SK-N-SH (cell line): ENCODE measurements around the gene AK6. TPM values are rescaled to one million over a fixed set of nuclear protein-coding genes. Genes with fewer than 3 reads are reported as not detected.

Source experiments
- CTCF ChIA-PET: fragments of 300-600, 350-600 bp; formaldehyde crosslinking; extraction: SDS; loops from one replicate; lab custom pipeline; 2021; lab: Yijun Ruan, JAX
- POLR2A ChIA-PET: fragments of 350-600 bp; sonication (Branson Sonifier 250); formaldehyde crosslinking; extraction: SDS; loops from one replicate; lab custom pipeline; 2020; ENCODE audit warnings: antibody characterized with exemption, inconsistent platforms; lab: Yijun Ruan, JAX
- DNase-seq: peaks from one replicate; pipeline ENCODE4 v3.0.0; 2012
- H2AFZ ChIP-seq: fragments of 200-600 bp; sonication (generic); 2 replicates; pipeline ENCODE4 v1.8.1; 2016; ENCODE audit warnings: antibody characterized with exemption, mild to moderate bottlenecking, low read depth
- H3F3A ChIP-seq: fragments of 200-600 bp; sonication (generic); replicated peaks from 2 replicates; pipeline ENCODE3; 2016; ENCODE audit warnings: antibody characterized with exemption, mild to moderate bottlenecking; ENCODE audit not compliant: insufficient read depth
- H3K27ac ChIP-seq, 2 experiments: fragments of 200-500 bp in 1 of 2; fragments of 200-600 bp in 1 of 2; sonication (Bioruptor generic) in 1 of 2; sonication (generic), shearing (Covaris generic) in 1 of 2; 2 replicates each; pipeline versions ENCODE4 v1.5.1 to v1.6.1; 2014 to 2016; ENCODE audit warnings: low read depth in 2 of 2, inconsistent platforms in 1 of 2, low read length in 1 of 2, mild to moderate bottlenecking in 1 of 2, mixed read lengths in 1 of 2
- H3K27me3 ChIP-seq: fragments of 200-600 bp; sonication (generic), shearing (Covaris generic); 2 replicates; pipeline ENCODE4 v1.6.1; 2016; ENCODE audit warnings: mixed run types; ENCODE audit not compliant: insufficient read depth
- H3K36me3 ChIP-seq, 2 experiments: fragments of 200-500 bp in 1 of 2; fragments of 200-600 bp in 1 of 2; sonication (Bioruptor generic) in 1 of 2; sonication (generic) in 1 of 2; replicated peaks in 1 of 2; 2 replicates each; pipeline versions ENCODE3 to v1.5.1; 2014 to 2016; ENCODE audit warnings: low read length in 1 of 2, mild to moderate bottlenecking in 1 of 2; ENCODE audit not compliant: insufficient read depth in 2 of 2, control insufficient read depth in 1 of 2
- H3K4me1 ChIP-seq, 2 experiments: fragments of 200-500 bp in 1 of 2; fragments of 200-600 bp in 1 of 2; sonication (Bioruptor generic) in 1 of 2; sonication (generic), shearing (Covaris generic) in 1 of 2; 2 replicates each; pipeline versions ENCODE4 v1.5.1 to v1.6.1; 2014 to 2016; ENCODE audit warnings: low read depth in 1 of 2, low read length in 1 of 2, mixed run types in 1 of 2; ENCODE audit not compliant: insufficient read depth in 2 of 2, control insufficient read depth in 1 of 2
- H3K4me2 ChIP-seq: fragments of 200-600 bp; sonication (generic), shearing (Covaris generic); 2 replicates; pipeline ENCODE4 v1.6.1; 2017; ENCODE audit warnings: mixed run types
- H3K4me3 ChIP-seq, 2 experiments: fragments of 200-500 bp in 1 of 2; fragments of 200-600 bp in 1 of 2; sonication (Bioruptor generic) in 1 of 2; sonication (generic), shearing (Covaris generic) in 1 of 2; 2 replicates each; pipeline versions ENCODE4 v1.5.1 to v1.8.1; 2014 to 2016; ENCODE audit warnings: low read depth in 2 of 2, inconsistent platforms in 1 of 2, low read length in 1 of 2, mild to moderate bottlenecking in 1 of 2, mixed read lengths in 1 of 2, moderate library complexity in 1 of 2
- H3K79me2 ChIP-seq: fragments of 200-600 bp; sonication (generic); 2 replicates; pipeline ENCODE4 v1.8.1; 2017; ENCODE audit warnings: mild to moderate bottlenecking; ENCODE audit not compliant: insufficient read depth
- H3K9ac ChIP-seq: fragments of 200-600 bp; sonication (generic); 2 replicates; pipeline ENCODE4 v1.6.1; 2017; ENCODE audit warnings: mixed run types
- H3K9me2 ChIP-seq: fragments of 200-600 bp; sonication (generic); 2 replicates; pipeline ENCODE4 v1.6.1; 2017; ENCODE audit warnings: mixed run types
- H3K9me3 ChIP-seq: fragments of 200-600 bp; sonication (generic); 2 replicates; pipeline ENCODE4 v1.6.1; 2017; ENCODE audit warnings: mixed run types, mild to moderate bottlenecking, moderate library complexity
- H4K20me1 ChIP-seq: fragments of 200-600 bp; sonication (generic); 2 replicates; pipeline ENCODE4 v1.6.1; 2017; ENCODE audit warnings: mild to moderate bottlenecking, mixed run types; ENCODE audit not compliant: insufficient read depth
- EP300 ChIP-seq, 2 experiments: IDR thresholded peaks; 2 replicates each; pipeline versions ENCODE4 v1.4.0 to v1.6.1; 2012; ENCODE audit warnings: borderline replicate concordance in 1 of 2, low read depth in 1 of 2, low read length in 1 of 2
- EZH2phosphoT487 ChIP-seq: fragments of 200-600 bp; sonication (generic); IDR thresholded peaks from 2 replicates; pipeline ENCODE4 v1.6.1; 2017; ENCODE audit warnings: low read depth, mixed run types, mild to moderate bottlenecking, antibody characterized with exemption, moderate library complexity, borderline replicate concordance
- GABPA ChIP-seq: IDR thresholded peaks from 2 replicates; pipeline ENCODE4 v1.4.0; 2012; ENCODE audit warnings: low read depth, mild to moderate bottlenecking
- MXI1 ChIP-seq: IDR thresholded peaks from 2 replicates; pipeline ENCODE4 v1.6.1; 2012; ENCODE audit warnings: mild to moderate bottlenecking, low read depth, low read length, improper control_type of control experiment
- RAD21 ChIP-seq: IDR thresholded peaks from 2 replicates; pipeline ENCODE4 v1.6.1; 2012; ENCODE audit warnings: mild to moderate bottlenecking, low read length
- SIN3A ChIP-seq: IDR thresholded peaks from 2 replicates; pipeline ENCODE4 v1.6.1; 2012; ENCODE audit warnings: low read depth, mild to moderate bottlenecking, low read length, moderate library complexity, borderline replicate concordance
- SMC3 ChIP-seq: IDR thresholded peaks from 2 replicates; pipeline ENCODE4 v1.6.1; 2012; ENCODE audit warnings: low read depth, low read length, improper control_type of control experiment
- TCF12 ChIP-seq: IDR thresholded peaks from 2 replicates; pipeline ENCODE4 v1.4.0; 2012
- YY1 ChIP-seq: IDR thresholded peaks from 2 replicates; pipeline ENCODE4 v1.4.0; 2012; ENCODE audit warnings: low read depth, mild to moderate bottlenecking
- WGBS: methylation state at CpG from one replicate; pipeline ENCODE4 v1.1.6; 2017; ENCODE audit warnings: low lambda C conversion rate; 5-methylcytosine and 5-hydroxymethylcytosine counted together
- polyA plus RNA-seq, 3 experiments: library from polyadenylated mRNA; depleted of rRNA; stranded (reverse); fragments of >200 nt; gene quantifications; 2 replicates each; pipeline ENCODE4 v1.2.3, GENCODE V29; 2012
- TF ChIP-seq, protein P1 (sequence below): IDR thresholded peaks from 2 replicates; pipeline ENCODE4 v1.6.1; 2012; ENCODE audit warnings: mild to moderate bottlenecking, low read depth, low read length, moderate library complexity
- TF ChIP-seq, protein P2 (sequence below): IDR thresholded peaks from 2 replicates; pipeline ENCODE4 v1.4.0; 2012; ENCODE audit warnings: low read depth
- TF ChIP-seq, protein P3 (sequence below): IDR thresholded peaks from 2 replicates; pipeline ENCODE4 v1.4.0; 2012; ENCODE audit warnings: low read depth, borderline replicate concordance

AK6 gene
- polyA plus RNA-seq, 1 of the 3 experiments (the other 2 are of a cell fraction), result 12.9 TPM

DNA sequence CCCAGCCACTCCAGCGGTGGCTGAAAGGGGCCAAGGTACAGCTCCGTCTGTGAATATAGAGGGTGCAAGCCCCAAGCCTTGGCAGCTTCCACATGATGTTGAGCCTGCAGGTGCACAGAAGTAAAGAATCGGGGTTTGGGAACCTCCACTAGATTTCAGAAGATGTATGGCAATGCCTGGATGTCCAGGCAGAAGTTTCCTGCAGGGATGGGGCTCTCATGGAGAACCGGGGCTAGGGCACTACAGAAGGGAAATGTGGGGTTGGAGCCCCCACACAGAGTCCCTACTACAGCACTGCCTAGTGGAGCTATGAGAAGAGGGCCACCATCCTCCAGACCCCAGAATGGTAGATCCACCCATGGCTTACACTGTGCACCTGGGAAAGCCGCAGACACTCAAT lies 59.9 kb downstream of the AK6 start (continued):
- TF ChIP-seq, protein P1, sequence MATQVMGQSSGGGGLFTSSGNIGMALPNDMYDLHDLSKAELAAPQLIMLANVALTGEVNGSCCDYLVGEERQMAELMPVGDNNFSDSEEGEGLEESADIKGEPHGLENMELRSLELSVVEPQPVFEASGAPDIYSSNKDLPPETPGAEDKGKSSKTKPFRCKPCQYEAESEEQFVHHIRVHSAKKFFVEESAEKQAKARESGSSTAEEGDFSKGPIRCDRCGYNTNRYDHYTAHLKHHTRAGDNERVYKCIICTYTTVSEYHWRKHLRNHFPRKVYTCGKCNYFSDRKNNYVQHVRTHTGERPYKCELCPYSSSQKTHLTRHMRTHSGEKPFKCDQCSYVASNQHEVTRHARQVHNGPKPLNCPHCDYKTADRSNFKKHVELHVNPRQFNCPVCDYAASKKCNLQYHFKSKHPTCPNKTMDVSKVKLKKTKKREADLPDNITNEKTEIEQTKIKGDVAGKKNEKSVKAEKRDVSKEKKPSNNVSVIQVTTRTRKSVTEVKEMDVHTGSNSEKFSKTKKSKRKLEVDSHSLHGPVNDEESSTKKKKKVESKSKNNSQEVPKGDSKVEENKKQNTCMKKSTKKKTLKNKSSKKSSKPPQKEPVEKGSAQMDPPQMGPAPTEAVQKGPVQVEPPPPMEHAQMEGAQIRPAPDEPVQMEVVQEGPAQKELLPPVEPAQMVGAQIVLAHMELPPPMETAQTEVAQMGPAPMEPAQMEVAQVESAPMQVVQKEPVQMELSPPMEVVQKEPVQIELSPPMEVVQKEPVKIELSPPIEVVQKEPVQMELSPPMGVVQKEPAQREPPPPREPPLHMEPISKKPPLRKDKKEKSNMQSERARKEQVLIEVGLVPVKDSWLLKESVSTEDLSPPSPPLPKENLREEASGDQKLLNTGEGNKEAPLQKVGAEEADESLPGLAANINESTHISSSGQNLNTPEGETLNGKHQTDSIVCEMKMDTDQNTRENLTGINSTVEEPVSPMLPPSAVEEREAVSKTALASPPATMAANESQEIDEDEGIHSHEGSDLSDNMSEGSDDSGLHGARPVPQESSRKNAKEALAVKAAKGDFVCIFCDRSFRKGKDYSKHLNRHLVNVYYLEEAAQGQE, result no peak
- TF ChIP-seq TCF12, result no peak
- TF ChIP-seq SIN3A, result no peak
- TF ChIP-seq SMC3, result no peak
- TF ChIP-seq MXI1, result no peak

DNA sequence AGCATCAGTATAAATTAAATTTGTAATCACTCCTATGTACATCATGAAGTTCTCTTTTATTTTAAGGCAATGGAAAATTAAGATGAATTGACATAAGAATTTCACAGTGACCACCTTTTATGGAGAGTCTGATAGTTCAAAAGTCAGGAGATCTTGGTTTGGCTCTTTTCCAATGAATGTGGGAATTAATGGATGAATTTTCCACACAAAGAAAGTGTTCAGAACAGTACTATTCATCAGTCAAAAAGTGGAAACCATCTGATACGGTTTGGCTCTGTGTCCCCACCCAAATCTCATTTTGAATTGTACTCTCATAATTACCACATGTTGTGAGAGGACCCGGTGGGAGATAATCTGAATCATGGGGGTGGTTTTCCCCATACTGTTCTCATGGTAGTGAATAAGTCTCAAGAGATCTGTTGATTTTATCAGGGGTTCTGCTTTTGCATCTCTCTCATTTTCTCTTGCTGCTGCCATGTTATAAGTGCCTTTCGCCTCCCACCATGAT lies 61.2 kb downstream of the AK6 start:
- CTCF ChIA-PET, result no interaction called here
- H2AFZ ChIP-seq, result no peak overlapping the region

More for the DNA sequence above, 61.2 kb downstream of the AK6 start:
- no peak overlapping the region for H3K4me2 ChIP-seq
- no peaks in the 10 kb centered on the region for H3K4me1 ChIP-seq
- DNase-seq, result no peak
- H3K9me3 ChIP-seq, result no peaks in the 10 kb centered on the region
- H4K20me1 ChIP-seq, result no peaks in the 10 kb centered on the region
- no peak overlapping the region for H3K9ac ChIP-seq
- no peaks in the 10 kb centered on the region for H3K36me3 ChIP-seq
- no peaks in the 10 kb centered on the region for H3K27me3 ChIP-seq
- TF ChIP-seq, protein P1, result no peak
- no peak for TF ChIP-seq YY1
- no peak for TF ChIP-seq RAD21
- TF ChIP-seq SIN3A, result no peak
- TF ChIP-seq GABPA, result no peak
- TF ChIP-seq, protein P2, sequence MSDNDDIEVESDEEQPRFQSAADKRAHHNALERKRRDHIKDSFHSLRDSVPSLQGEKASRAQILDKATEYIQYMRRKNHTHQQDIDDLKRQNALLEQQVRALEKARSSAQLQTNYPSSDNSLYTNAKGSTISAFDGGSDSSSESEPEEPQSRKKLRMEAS, result no peak
- TF ChIP-seq, protein P3, sequence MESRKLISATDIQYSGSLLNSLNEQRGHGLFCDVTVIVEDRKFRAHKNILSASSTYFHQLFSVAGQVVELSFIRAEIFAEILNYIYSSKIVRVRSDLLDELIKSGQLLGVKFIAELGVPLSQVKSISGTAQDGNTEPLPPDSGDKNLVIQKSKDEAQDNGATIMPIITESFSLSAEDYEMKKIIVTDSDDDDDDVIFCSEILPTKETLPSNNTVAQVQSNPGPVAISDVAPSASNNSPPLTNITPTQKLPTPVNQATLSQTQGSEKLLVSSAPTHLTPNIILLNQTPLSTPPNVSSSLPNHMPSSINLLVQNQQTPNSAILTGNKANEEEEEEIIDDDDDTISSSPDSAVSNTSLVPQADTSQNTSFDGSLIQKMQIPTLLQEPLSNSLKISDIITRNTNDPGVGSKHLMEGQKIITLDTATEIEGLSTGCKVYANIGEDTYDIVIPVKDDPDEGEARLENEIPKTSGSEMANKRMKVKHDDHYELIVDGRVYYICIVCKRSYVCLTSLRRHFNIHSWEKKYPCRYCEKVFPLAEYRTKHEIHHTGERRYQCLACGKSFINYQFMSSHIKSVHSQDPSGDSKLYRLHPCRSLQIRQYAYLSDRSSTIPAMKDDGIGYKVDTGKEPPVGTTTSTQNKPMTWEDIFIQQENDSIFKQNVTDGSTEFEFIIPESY, result no peak
- no peak for TF ChIP-seq EP300 (IDR thresholded peaks at IDR 0.05; ENCODE audit: borderline replicate concordance in 1 of 2, low read depth in 1 of 2, low read length in 1 of 2)
- TF ChIP-seq TCF12, result no peak
- no peak for TF ChIP-seq EZH2phosphoT487
- no peak overlapping the region for H3K27ac ChIP-seq
- no peak overlapping the region for H3K4me3 ChIP-seq
- no peaks in the 10 kb centered on the region for H3F3A ChIP-seq
- WGBS, result 54% methylated on average over 3 of the region's 3 CpGs
- no peaks in the 10 kb centered on the region for H3K9me2 ChIP-seq
- H3K79me2 ChIP-seq, result no peaks in the 10 kb centered on the region
- POLR2A ChIA-PET, result no interaction called here
